HCT116 (cell line): ENCODE data around the gene CDK18. TPM values are rescaled to one million over a fixed set of nuclear protein-coding genes. Genes with fewer than 3 reads are reported as not detected.

Experiments
- ATAC-seq: fragments of 200-7000 bp; cut with Tn5 transposase; 2 replicates; pipeline ENCODE4 v1.9.1; 2020; ENCODE audit warnings: mild to moderate bottlenecking, moderate library complexity
- BruUV-seq: library from RNA; stranded (reverse); fragments of 400-500 nt; replicated peaks from 2 replicates; lab custom pipeline; 2021; lab: Mats Ljungman, UMichigan
- CTCF ChIA-PET: fragments of 300-600 bp; sonication (Branson Sonifier 250); formaldehyde crosslinking; loops from one replicate; lab custom pipeline; 2021; ENCODE audit warnings: antibody characterized with exemption; lab: Charles Lee
- POLR2A ChIA-PET: fragments of 300-600, 350-600 bp; sonication (Branson Sonifier 250); formaldehyde crosslinking; loops from one replicate; lab custom pipeline; 2021; ENCODE audit warnings: antibody characterized with exemption; lab: Charles Lee
- RAD21 ChIA-PET, 2 experiments: fragments of 300-600 bp; sonication (Branson Sonifier 250); formaldehyde crosslinking; loops; one replicate each; lab custom pipeline; 2023; ENCODE audit warnings: low total read pairs in 2 of 2; ENCODE audit not compliant: uncharacterized antibody in 2 of 2, unreplicated experiment in 2 of 2, low non-redundant PET in 1 of 2; lab: Charles Lee
- DNase-seq: peaks from one replicate; pipeline ENCODE4 v3.0.0-alpha.2; 2010; ENCODE audit warnings: low read depth, low spot score
- H2AFZ ChIP-seq: fragments of 200-600 bp; shearing (Covaris generic), sonication (generic); 2 replicates; pipeline ENCODE4 v1.6.1; 2017; ENCODE audit warnings: low read depth, mixed run types, mixed read lengths, antibody characterized with exemption, low read length; ENCODE audit not compliant: poor library complexity, severe bottlenecking
- H3K27ac ChIP-seq: 2 replicates; pipeline ENCODE4 v1.5.1; 2012; ENCODE audit warnings: low read depth, low read length
- H3K27me3 ChIP-seq: fragments of 200-600 bp; sonication (generic); 2 replicates; pipeline ENCODE4 v1.6.1; 2016; ENCODE audit warnings: mixed run types, low read length, mixed read lengths; ENCODE audit not compliant: insufficient read depth
- H3K36me3 ChIP-seq, 2 experiments: fragments of 200-500 bp in 1 of 2; fragments of 200-600 bp in 1 of 2; sonication (Bioruptor generic) in 1 of 2; sonication (generic) in 1 of 2; 2 replicates each; pipeline versions ENCODE4 v1.5.1 to v1.6.1; 2014 to 2016; ENCODE audit warnings: low read length in 2 of 2, inconsistent platforms in 1 of 2, mixed read lengths in 1 of 2, mixed run types in 1 of 2; ENCODE audit not compliant: insufficient read depth in 2 of 2, control insufficient read depth in 1 of 2
- H3K4me1 ChIP-seq, 2 experiments: fragments of 200-600 bp in 1 of 2; sonication (generic) in 1 of 2; 2 replicates each; pipeline versions ENCODE4 v1.5.1 to v1.6.1; 2012 to 2017; ENCODE audit warnings: low read length in 2 of 2, inconsistent platforms in 1 of 2, mild to moderate bottlenecking in 1 of 2, mixed read lengths in 1 of 2, mixed run types in 1 of 2, moderate library complexity in 1 of 2; ENCODE audit not compliant: insufficient read depth in 2 of 2, control insufficient read depth in 1 of 2
- H3K4me2 ChIP-seq: fragments of 200-600 bp; sonication (generic); 2 replicates; pipeline ENCODE4 v1.6.1; 2017; ENCODE audit warnings: mixed run types, low read length, mixed read lengths
- H3K4me3 ChIP-seq, 2 experiments: fragments of 200-600 bp in 1 of 2; sonication (generic) in 1 of 2; replicated peaks in 1 of 2; 2 replicates each; pipeline ENCODE4 v1.5.1; 2011 to 2016; ENCODE audit warnings: low read length in 2 of 2, control low read depth in 1 of 2, low read depth in 1 of 2, mild to moderate bottlenecking in 1 of 2, mixed read lengths in 1 of 2, mixed run types in 1 of 2
- H3K79me2 ChIP-seq: fragments of 200-600 bp; sonication (generic); 2 replicates; pipeline ENCODE4 v1.6.1; 2017; ENCODE audit warnings: mild to moderate bottlenecking, mixed run types, low read length, moderate library complexity, mixed read lengths; ENCODE audit not compliant: insufficient read depth
- H3K9ac ChIP-seq: fragments of 200-600 bp; sonication (generic); 2 replicates; pipeline ENCODE4 v1.6.1; 2016; ENCODE audit warnings: low read length, mixed read lengths
- H3K9me2 ChIP-seq: fragments of 200-600 bp; sonication (generic), shearing (Covaris generic); 2 replicates; pipeline ENCODE4 v1.6.1; 2017; ENCODE audit warnings: mixed run types, mild to moderate bottlenecking, moderate library complexity; ENCODE audit not compliant: insufficient read depth
- H3K9me3 ChIP-seq, 2 experiments: fragments of 200-500 bp in 1 of 2; fragments of 200-600 bp in 1 of 2; sonication (Bioruptor generic) in 1 of 2; sonication (generic) in 1 of 2; 2 replicates each; pipeline ENCODE4 v1.6.1; 2014 to 2017; ENCODE audit warnings: low read length in 2 of 2, mixed read lengths in 2 of 2, inconsistent platforms in 1 of 2, low read depth in 1 of 2, mild to moderate bottlenecking in 1 of 2, mixed run types in 1 of 2, moderate library complexity in 1 of 2; ENCODE audit not compliant: control insufficient read depth in 1 of 2, insufficient read depth in 1 of 2
- H4K20me1 ChIP-seq: fragments of 200-600 bp; sonication (generic), shearing (Covaris generic); 2 replicates; pipeline ENCODE4 v1.6.1; 2017; ENCODE audit warnings: mixed run types, mild to moderate bottlenecking, moderate library complexity; ENCODE audit not compliant: insufficient read depth
- CBX3 ChIP-seq: IDR thresholded peaks from 2 replicates; pipeline ENCODE4 v1.6.1; 2012; ENCODE audit warnings: low read depth
- ELF1 ChIP-seq: IDR thresholded peaks from 2 replicates; pipeline ENCODE4 v1.6.1; 2012; ENCODE audit warnings: low read depth, borderline replicate concordance
- POLR2A ChIP-seq: IDR thresholded peaks from 2 replicates; pipeline ENCODE4 v1.7.0; 2011; ENCODE audit warnings: borderline replicate concordance; ENCODE audit not compliant: insufficient read depth, insufficient read length; ENCODE audit errors: extremely low read depth
- POLR2AphosphoS5 ChIP-seq: IDR thresholded peaks from 2 replicates; pipeline ENCODE4 v1.6.1; 2011; ENCODE audit warnings: mild to moderate bottlenecking, low read depth, low read length, moderate library complexity
- ZNF274 ChIP-seq: fragments of 200-500 bp; sonication (Bioruptor generic); IDR thresholded peaks from 2 replicates; pipeline ENCODE4 v1.6.1; 2014; ENCODE audit warnings: mild to moderate bottlenecking, low read depth, low read length, inconsistent platforms
- intact Hi-C: fragments of 100-400 bp; cut with micrococcal nuclease; formaldehyde crosslinking; loops from 2 replicates; pipeline ENCODE4 v1.10.0; 2022
- total RNA-seq: library from RNA; stranded (reverse); gene quantifications from one replicate; pipeline ENCODE4 v1.2.1, GENCODE V29; 2021; ENCODE audit not compliant: unreplicated experiment
- TF ChIP-seq, protein P1 (sequence below): IDR thresholded peaks from 2 replicates; pipeline ENCODE4 v1.6.1; 2012
- TF ChIP-seq, protein P2 (sequence below): IDR thresholded peaks from 2 replicates; pipeline ENCODE4 v1.6.1; 2012; ENCODE audit warnings: low read depth

Gene CDK18
- total RNA-seq, 1 experiment from 2014 or later = 32.0 TPM

DNA sequence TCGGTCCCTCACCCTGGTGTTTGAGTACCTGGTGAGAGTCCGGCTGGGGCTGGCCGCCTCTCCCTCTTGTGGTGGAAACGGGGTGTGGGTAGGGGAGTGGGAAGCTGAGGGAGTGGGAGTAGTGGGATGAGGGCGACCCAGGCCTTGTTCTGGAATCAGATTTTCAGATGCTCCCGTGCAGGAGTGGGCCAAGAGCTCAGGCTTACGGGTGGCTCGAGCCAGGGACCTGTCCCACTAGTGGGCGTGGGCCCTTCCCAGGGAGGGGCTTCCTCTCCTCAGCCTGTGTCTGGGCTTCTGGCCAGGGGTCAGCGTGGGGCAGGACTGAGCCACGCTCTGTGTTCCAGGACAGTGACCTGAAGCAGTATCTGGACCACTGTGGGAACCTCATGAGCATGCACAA lies 22.0 kb downstream of the CDK18 start:
- no TSS peak for BruUV-seq
- ChIA-PET RAD21 (no interaction called here), CTCF (no interaction called here), POLR2A (no interaction called here)
- Histone ChIP-seq H3K4me1 (peaks cover 0 to 4% of the 10 kb centered on the region in 2 experiments; a peak in 1 of 4 replicates), H3K36me3 (no peaks in the 10 kb centered on the region), H3K27me3 (no peaks in the 10 kb centered on the region), H3K27ac (no peak overlapping the region), H4K20me1 (no peaks in the 10 kb centered on the region), H3K79me2 (no peaks in the 10 kb centered on the region), H3K4me2 (no peak overlapping the region), H3K9me3 (no peaks in the 10 kb centered on the region), H3K9ac (no peak overlapping the region), H2AFZ (no peak overlapping the region), H3K4me3 (no peak overlapping the region), H3K9me2 (no peaks in the 10 kb centered on the region)
- DNase-seq (no peak), ATAC-seq (no peak)
- intact Hi-C loops = loop anchor here (10.0 kb wide), 1 partner anchor 252 kb away; no protein-coding TSS in a partner anchor
- TF ChIP-seq, protein P1, sequence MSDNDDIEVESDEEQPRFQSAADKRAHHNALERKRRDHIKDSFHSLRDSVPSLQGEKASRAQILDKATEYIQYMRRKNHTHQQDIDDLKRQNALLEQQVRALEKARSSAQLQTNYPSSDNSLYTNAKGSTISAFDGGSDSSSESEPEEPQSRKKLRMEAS = no peak
- TF ChIP-seq ELF1 (no peak), CBX3 (no peak), POLR2AphosphoS5 (no peak), ZNF274 (no peak), POLR2A (no peak)
- TF ChIP-seq, protein P2, sequence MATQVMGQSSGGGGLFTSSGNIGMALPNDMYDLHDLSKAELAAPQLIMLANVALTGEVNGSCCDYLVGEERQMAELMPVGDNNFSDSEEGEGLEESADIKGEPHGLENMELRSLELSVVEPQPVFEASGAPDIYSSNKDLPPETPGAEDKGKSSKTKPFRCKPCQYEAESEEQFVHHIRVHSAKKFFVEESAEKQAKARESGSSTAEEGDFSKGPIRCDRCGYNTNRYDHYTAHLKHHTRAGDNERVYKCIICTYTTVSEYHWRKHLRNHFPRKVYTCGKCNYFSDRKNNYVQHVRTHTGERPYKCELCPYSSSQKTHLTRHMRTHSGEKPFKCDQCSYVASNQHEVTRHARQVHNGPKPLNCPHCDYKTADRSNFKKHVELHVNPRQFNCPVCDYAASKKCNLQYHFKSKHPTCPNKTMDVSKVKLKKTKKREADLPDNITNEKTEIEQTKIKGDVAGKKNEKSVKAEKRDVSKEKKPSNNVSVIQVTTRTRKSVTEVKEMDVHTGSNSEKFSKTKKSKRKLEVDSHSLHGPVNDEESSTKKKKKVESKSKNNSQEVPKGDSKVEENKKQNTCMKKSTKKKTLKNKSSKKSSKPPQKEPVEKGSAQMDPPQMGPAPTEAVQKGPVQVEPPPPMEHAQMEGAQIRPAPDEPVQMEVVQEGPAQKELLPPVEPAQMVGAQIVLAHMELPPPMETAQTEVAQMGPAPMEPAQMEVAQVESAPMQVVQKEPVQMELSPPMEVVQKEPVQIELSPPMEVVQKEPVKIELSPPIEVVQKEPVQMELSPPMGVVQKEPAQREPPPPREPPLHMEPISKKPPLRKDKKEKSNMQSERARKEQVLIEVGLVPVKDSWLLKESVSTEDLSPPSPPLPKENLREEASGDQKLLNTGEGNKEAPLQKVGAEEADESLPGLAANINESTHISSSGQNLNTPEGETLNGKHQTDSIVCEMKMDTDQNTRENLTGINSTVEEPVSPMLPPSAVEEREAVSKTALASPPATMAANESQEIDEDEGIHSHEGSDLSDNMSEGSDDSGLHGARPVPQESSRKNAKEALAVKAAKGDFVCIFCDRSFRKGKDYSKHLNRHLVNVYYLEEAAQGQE = no peak
